ENCODE data around the gene VPS50.

Gene VPS50

GRCh38 chr7:93402944-93403343 lies 170.8 kb downstream of the VPS50 start:
- in situ Hi-C loops (cut with MboI; ENCODE audit: low sequenced_read_pairs), result no loop called here

GRCh38 chr7:93407239-93407638 lies 175.1 kb downstream of the VPS50 start:
- in situ Hi-C loops (cut with MboI; ENCODE audit: low sequenced_read_pairs), result no loop called here

- in situ Hi-C loops (cut with MboI; ENCODE audit: low sequenced_read_pairs), result no loop called here
These were observed 177.2 kb downstream of the VPS50 start for GRCh38 chr7:93409324-93409723.
